Upper lobe of right lung (tissue), 1 donor: ENCODE data around the gene NUSAP1. TPM values are rescaled to one million over a fixed set of nuclear protein-coding genes. Genes with fewer than 3 reads are reported as not detected.
A peak's percentile ranks its signal among the peaks of the same experiment; 100 is the strongest.
"Not testable (repeated sequence)": the region's sequence is repeated elsewhere in the genome, so short reads cannot be mapped to it uniquely, and the experiment has no call there.

Experiments
- ATAC-seq: fragments of 200-7000 bp; cut with Tn5 transposase; one replicate; pipeline ENCODE4 v1.9.1; 2020; ENCODE audit warnings: mild to moderate bottlenecking, moderate library complexity
- DNase-seq: peaks from one replicate; pipeline ENCODE4 v3.0.0-alpha.2; 2020
- H3K27ac ChIP-seq: fragments of 200-600 bp; one replicate; pipeline ENCODE4 v1.8.0; 2022
- H3K27me3 ChIP-seq: fragments of 200-600 bp; one replicate; pipeline ENCODE4 v1.8.0; 2022; ENCODE audit warnings: mild to moderate bottlenecking
- H3K36me3 ChIP-seq: fragments of 200-600 bp; one replicate; pipeline ENCODE4 v1.8.0; 2022
- H3K4me1 ChIP-seq: fragments of 200-600 bp; one replicate; pipeline ENCODE4 v1.8.0; 2022
- H3K4me3 ChIP-seq: fragments of 200-600 bp; one replicate; pipeline ENCODE4 v1.8.0; 2022; ENCODE audit warnings: mild to moderate bottlenecking
- H3K9me3 ChIP-seq: fragments of 200-600 bp; one replicate; pipeline ENCODE4 v1.8.0; 2022
- intact Hi-C: fragments of 100-400 bp; cut with DNase I; formaldehyde crosslinking; loops from one replicate; pipeline ENCODE4 v1.11.0; 2022
- long read RNA-seq: library from polyadenylated mRNA; unstranded; transcript quantifications from one replicate; pipeline ENCODE4 v2.0.0, GENCODE V29; 2021
- total RNA-seq: library from RNA; stranded (reverse); fragmentation: NEBNext Ultra II Directional; extraction: Animal tissue kit (Norgen Biotek cat#: 25700); gene quantifications from one replicate; pipeline ENCODE4 v1.2.1, GENCODE V29; 2021
- TF ChIP-seq, protein P1 (sequence below): fragments of 200-600 bp; IDR thresholded peaks from one replicate; pipeline ENCODE4 v1.8.0; 2022; ENCODE audit warnings: antibody characterized with exemption
- donor health status: DM: no; HTN: yes; CAD: no; lungs with severe emphysema.

NUSAP1 gene, protein sequence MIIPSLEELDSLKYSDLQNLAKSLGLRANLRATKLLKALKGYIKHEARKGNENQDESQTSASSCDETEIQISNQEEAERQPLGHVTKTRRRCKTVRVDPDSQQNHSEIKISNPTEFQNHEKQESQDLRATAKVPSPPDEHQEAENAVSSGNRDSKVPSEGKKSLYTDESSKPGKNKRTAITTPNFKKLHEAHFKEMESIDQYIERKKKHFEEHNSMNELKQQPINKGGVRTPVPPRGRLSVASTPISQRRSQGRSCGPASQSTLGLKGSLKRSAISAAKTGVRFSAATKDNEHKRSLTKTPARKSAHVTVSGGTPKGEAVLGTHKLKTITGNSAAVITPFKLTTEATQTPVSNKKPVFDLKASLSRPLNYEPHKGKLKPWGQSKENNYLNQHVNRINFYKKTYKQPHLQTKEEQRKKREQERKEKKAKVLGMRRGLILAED
- total RNA-seq, result 6.7 TPM
- long read RNA-seq, partial matches to known transcripts, result 0 of 8 reads
- long read RNA-seq, other reads (novel, unspliced or antisense), result 1 of 8 reads

DNA sequence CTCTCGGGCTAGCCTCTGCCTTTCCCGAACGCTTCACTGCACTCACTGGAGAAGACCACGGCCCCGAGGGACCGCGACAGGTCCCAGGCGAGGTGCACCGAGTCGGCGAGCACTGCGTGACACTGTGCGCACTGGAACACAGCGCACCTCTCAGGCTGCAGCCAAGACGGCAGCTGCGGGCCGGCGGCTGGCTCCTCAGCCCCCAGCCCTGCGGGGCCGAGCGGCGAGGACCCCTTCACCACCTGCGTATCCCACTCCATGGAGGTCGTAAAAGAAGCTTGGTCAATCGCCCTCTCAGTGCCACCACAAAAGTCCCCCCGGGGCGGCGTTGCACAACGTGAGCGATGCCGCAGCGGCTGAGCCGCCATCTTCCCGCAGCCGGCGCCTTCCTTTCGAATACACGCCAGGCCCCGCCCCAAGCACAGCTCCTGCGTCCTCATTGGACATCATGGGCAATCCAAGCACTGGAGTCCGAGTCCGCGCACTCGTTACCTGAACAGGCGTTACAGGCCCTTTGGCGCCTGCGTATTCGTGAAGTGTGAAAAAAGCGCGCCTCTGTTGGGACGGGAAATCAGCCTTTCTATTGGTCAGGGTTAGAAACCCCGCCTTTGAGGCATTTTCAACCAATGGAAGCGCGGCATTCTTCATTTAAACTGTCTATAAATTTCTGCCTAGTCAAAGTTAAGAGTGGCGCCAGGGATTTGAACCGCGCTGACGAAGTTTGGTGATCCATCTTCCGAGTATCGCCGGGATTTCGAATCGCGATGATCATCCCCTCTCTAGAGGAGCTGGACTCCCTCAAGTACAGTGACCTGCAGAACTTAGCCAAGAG is at the start of gene NUSAP1, which contains the start of gene OIP5:
TSS of gene NUSAP1 (plus strand) at position 688 of the 832 bp plus-strand sequence. CDS start at position 765, 77 bp downstream.
TSS of gene OIP5 (minus strand) at position 398 of the 832 bp plus-strand sequence. CDS start at position 368, 30 bp downstream.
- Histone ChIP-seq H3K9me3 (no peaks in the 10 kb centered on the region), H3K36me3 (no peaks in the 10 kb centered on the region), H3K4me1 (peaks cover 10% of the 10 kb centered on the region), H3K27ac (peak within 1 kb of the TSS; percentile 61), H3K27me3 (no peaks in the 10 kb centered on the region), H3K4me3 (peak within 1 kb of the TSS; percentile 80)
- TF ChIP-seq, protein P1, sequence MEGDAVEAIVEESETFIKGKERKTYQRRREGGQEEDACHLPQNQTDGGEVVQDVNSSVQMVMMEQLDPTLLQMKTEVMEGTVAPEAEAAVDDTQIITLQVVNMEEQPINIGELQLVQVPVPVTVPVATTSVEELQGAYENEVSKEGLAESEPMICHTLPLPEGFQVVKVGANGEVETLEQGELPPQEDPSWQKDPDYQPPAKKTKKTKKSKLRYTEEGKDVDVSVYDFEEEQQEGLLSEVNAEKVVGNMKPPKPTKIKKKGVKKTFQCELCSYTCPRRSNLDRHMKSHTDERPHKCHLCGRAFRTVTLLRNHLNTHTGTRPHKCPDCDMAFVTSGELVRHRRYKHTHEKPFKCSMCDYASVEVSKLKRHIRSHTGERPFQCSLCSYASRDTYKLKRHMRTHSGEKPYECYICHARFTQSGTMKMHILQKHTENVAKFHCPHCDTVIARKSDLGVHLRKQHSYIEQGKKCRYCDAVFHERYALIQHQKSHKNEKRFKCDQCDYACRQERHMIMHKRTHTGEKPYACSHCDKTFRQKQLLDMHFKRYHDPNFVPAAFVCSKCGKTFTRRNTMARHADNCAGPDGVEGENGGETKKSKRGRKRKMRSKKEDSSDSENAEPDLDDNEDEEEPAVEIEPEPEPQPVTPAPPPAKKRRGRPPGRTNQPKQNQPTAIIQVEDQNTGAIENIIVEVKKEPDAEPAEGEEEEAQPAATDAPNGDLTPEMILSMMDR, result no peak
- DNase-seq (peak; percentile 99), ATAC-seq (peak; percentile 100)
- intact Hi-C loops, result no loop called here

DNA sequence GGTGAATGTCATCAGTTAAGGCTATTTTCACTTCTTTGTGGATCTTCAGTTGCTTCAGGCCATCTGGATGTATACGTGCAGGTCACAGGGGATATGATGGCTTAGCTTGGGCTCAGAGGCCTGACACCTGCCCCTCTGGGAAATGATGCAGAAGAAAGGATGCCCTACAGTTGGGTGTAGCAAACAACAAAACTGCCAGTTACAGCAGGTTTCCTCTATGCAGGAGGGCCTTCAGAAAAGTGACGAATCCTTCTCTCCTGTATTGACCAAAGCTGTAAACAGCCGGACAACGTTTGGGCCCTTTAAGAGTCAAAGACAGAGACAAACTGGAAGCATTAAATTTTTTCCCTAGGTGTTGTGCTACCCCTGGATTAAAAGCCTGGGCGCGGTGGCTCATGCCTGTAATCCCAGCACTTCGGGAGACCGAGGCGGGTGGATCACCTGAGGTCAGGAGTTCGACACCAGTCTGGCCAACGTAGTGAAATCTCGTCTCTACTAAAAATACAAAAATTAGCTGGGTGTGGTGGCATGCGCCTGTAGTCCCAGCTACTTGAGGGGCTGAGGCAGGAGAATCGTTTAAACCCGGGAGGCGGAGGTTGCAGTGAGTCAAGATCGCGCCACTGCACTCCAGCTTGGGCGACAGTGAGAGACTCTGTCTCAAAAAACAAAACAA is 49.6 kb upstream of the NUSAP1 start:
- H3K9me3 ChIP-seq, intact Hi-C loops, H3K27me3 ChIP-seq, DNase-seq, ATAC-seq: not testable (repeated sequence)
- H3K27ac ChIP-seq, result peak overlapping the region; percentile 95
- peak overlapping the region; percentile 98 for H3K4me3 ChIP-seq
- peaks cover 50% of the 10 kb centered on the region for H3K36me3 ChIP-seq
- peaks cover 26% of the 10 kb centered on the region for H3K4me1 ChIP-seq

DNA sequence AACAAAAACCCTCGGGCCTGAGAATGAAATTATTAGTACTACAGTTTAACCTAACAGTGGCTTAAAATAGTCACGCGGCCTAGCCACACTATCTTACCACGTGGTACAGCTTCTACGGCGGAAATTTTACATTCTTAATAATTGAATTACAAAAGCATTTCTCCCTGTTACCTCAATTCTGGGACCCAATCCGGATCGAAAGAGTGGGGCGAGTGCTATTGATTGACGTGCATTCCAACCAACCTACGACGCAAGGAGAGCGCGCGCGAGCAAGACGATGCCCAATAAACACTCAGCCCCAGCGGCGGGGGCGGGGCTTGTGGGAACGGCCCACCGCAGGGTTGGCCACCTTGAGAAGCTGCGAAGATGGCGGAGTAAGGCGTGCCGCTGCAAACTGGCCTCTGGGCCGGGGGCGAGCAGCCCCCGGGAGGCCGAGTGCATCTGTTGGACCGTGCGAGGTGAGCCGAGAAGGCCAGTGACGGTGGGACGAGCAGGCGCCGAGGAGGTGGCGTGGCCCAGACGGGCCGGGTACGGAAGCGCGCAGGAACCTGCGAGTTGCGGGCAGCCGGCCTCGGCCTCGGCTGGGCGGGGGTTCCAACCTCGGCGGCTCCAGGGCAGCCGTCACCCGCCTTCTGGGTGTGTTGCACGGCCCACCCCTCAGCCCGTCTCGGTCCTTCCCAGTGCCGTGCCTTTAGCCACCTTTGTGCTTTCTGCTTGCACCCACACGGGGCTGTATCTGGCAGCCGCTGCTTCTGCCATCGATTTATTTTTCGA is 48.8 kb upstream of the NUSAP1 start:
- Histone ChIP-seq H3K9me3 (no peaks in the 10 kb centered on the region), H3K36me3 (peaks cover 52% of the 10 kb centered on the region), H3K4me3 (peak overlapping the region; percentile 98), H3K27me3 (no peaks in the 10 kb centered on the region), H3K27ac (peak overlapping the region; percentile 95), H3K4me1 (peaks cover 31% of the 10 kb centered on the region)
- DNase-seq (peak; percentile 99), ATAC-seq (peak; percentile 100)
- TF ChIP-seq, protein P1, result no peak
- intact Hi-C loops, result no loop called here

DNA sequence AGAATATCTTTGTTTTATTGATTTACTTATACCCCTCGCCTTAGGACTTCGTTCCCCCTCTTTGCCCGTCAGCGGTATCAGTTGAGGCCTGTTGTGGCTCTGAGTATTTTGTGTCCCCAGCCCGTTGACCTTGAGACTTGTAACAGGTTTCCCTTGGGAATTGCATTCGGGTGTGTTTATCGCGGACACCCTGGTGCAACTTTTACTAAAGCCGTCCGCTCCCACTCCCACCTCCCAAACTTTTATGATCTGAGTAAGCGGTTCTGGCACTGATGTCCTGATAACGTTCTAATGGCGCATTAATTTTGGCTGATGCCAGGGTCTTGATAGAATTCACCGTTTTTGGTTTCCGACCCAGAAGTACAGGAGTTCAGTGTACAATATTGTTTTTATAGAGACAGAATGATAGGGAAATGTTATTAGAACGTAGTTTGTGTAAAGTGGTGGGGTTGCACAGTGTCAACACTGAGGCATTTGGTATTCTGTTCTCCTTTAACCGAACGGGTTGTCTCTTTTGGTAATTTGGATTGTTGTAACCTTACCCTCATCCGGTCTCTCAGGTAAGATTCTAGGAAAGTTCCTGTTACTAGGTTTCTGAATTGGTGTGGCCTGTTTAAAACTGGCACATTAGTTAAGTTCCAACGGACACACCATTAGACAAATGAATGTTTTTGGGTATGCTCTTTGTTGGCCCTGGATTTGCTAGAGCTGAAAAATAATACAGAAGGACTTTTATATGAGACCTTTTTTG is 48.1 kb upstream of the NUSAP1 start:
- no peak for DNase-seq
- Histone ChIP-seq H3K4me3 (peak overlapping the region; percentile 98), H3K36me3 (peaks cover 50% of the 10 kb centered on the region), H3K27me3 (no peaks in the 10 kb centered on the region), H3K9me3 (no peaks in the 10 kb centered on the region), H3K4me1 (peaks cover 31% of the 10 kb centered on the region), H3K27ac (peak overlapping the region; percentile 95)
- TF ChIP-seq, protein P1, result no peak
- intact Hi-C loops, result no loop called here
- no peak for ATAC-seq

DNA sequence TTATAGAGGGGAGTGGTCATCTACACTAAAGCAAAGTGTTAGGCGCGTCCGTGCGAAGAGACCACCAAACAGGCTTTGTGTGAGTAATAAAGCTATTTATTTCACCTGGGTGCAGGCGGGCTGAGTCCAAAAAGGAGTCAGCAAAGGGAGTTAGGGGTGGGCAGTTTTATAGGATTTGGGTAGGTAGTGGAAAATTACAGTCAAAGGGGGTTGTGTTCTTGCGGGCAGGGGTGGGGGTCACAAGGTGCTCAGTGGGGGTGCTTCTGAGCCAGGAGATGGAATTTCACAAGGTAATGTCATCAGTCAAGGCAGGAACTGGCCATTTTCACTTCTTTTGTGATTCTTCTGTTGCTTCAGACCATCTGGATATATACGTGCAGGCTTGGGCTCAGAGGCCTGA is 47.4 kb upstream of the NUSAP1 start:
- TF ChIP-seq, protein P1, result no peak
- H3K27ac ChIP-seq, result no peak overlapping the region
- intact Hi-C loops, result no loop called here

More for the DNA sequence above, 47.4 kb upstream of the NUSAP1 start:
- Histone ChIP-seq H3K36me3 (peaks cover 48% of the 10 kb centered on the region), H3K4me3 (peak overlapping the region; percentile 98), H3K27me3 (no peaks in the 10 kb centered on the region), H3K9me3 (no peaks in the 10 kb centered on the region), H3K4me1 (peaks cover 34% of the 10 kb centered on the region)
- ATAC-seq (no peak), DNase-seq (no peak)
